Mesothelial cell of epicardium (in vitro differentiated cells): ENCODE data around the gene AOC3. TPM values are rescaled to one million over a fixed set of nuclear protein-coding genes. Genes with fewer than 3 reads are reported as not detected.
"Not testable (repeated sequence)": the region's sequence is repeated elsewhere in the genome, so short reads cannot be mapped to it uniquely, and the experiment has no call there.

Experiments used
- DNase-seq, 2 experiments: peaks; one replicate each; pipeline ENCODE4 v3.0.0; 2021; ENCODE audit warnings: low spot score in 2 of 2; ENCODE audit not compliant: unreplicated experiment in 2 of 2
- H3K27ac Mint-ChIP-seq: 2 replicates; pipeline ENCODE4 v1.8.0; 2021; ENCODE audit warnings: mixed read lengths
- H3K27me3 Mint-ChIP-seq: 2 replicates; pipeline ENCODE4 v1.8.0; 2021; ENCODE audit warnings: low read depth, mixed read lengths
- H3K36me3 Mint-ChIP-seq: 2 replicates; pipeline ENCODE4 v1.8.0; 2021; ENCODE audit warnings: mixed read lengths
- H3K4me1 Mint-ChIP-seq: 2 replicates; pipeline ENCODE4 v1.8.0; 2021; ENCODE audit warnings: mixed read lengths
- H3K4me3 Mint-ChIP-seq: 2 replicates; pipeline ENCODE4 v1.8.0; 2021; ENCODE audit warnings: mild to moderate bottlenecking, moderate library complexity, mixed read lengths
- H3K9me3 Mint-ChIP-seq: 2 replicates; pipeline ENCODE4 v1.8.0; 2021; ENCODE audit warnings: mixed read lengths
- total RNA-seq: library from RNA; stranded (reverse); gene quantifications from 3 replicates; pipeline ENCODE4 v1.2.1, GENCODE V29; 2021
- TF ChIP-seq, protein P1 (sequence below): fragments of 200-600 bp; sonication (generic); IDR thresholded peaks from one replicate; pipeline ENCODE4 v1.5.0; 2021; ENCODE audit warnings: antibody characterized with exemption; ENCODE audit not compliant: unreplicated experiment

The AOC3 gene
- total RNA-seq, 1 donor from 2014 or later, result 1.5 TPM

DNA sequence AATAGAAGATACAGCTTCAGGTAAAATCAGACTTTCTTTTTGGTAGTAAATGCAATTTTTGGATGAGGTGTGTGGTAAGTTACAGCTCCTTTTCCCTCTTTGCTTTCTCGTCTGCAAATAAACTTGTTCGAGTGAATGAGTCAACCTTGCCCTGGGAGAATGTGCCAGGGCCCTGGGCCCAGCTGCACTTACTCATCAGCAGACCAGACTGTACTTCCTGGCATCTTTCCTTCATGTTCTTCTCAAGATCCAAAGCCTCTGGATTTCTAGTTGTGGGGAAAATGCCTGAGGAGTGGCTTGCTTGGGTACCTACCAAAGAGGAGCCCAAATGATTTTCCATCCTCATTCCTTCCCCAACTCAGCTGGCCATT, 44.2 kb downstream of the AOC3 start:
- Mint-ChIP-seq H3K9me3 (no peaks in the 10 kb centered on the region), H3K4me3 (no peak overlapping the region), H3K4me1 (no peaks in the 10 kb centered on the region), H3K36me3 (no peaks in the 10 kb centered on the region), H3K27me3 (peaks cover 24% of the 10 kb centered on the region), H3K27ac (no peak overlapping the region)
- TF ChIP-seq, protein P1, sequence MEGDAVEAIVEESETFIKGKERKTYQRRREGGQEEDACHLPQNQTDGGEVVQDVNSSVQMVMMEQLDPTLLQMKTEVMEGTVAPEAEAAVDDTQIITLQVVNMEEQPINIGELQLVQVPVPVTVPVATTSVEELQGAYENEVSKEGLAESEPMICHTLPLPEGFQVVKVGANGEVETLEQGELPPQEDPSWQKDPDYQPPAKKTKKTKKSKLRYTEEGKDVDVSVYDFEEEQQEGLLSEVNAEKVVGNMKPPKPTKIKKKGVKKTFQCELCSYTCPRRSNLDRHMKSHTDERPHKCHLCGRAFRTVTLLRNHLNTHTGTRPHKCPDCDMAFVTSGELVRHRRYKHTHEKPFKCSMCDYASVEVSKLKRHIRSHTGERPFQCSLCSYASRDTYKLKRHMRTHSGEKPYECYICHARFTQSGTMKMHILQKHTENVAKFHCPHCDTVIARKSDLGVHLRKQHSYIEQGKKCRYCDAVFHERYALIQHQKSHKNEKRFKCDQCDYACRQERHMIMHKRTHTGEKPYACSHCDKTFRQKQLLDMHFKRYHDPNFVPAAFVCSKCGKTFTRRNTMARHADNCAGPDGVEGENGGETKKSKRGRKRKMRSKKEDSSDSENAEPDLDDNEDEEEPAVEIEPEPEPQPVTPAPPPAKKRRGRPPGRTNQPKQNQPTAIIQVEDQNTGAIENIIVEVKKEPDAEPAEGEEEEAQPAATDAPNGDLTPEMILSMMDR, result no peak
- DNase-seq, result no peak

DNA sequence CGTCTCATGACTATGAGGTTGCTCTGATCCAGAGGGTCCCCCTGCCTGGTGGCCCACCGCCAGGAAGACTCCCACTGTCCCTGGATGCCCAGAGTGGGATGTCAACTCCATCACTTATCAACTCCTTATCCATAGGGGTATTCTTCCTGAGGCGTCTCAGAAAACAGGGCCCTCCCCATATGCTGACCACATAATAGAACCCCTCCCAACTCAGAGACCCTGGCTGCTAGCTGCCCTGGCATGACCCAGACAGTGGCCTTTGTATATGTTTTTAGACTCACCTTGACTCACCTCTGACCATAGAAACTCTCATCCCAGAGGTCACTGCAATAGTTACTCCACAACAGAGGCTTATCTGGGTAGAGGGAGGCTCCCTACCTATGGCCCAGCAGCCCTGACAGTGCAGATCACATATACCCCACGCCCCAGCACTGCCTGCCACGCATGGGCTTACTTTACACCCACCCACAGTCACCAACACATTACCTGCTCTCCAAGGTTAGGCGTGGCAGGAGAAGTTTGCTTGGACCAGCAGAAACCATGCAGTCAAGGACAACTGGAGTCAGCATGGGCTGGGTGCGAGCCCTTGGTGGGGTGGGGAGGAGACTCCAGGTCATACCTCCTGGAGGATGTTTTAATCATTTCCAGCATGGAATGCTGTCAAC, 47.3 kb downstream of the AOC3 start:
- Mint-ChIP-seq H3K27me3 (peaks cover 35% of the 10 kb centered on the region), H3K9me3 (no peaks in the 10 kb centered on the region), H3K27ac (no peak overlapping the region), H3K4me3 (no peak overlapping the region), H3K36me3 (no peaks in the 10 kb centered on the region), H3K4me1 (no peaks in the 10 kb centered on the region)
- no peak for DNase-seq
- TF ChIP-seq, protein P1, result no peak

GRCh38 chr17:42899981-42900380, 49.0 kb downstream of the AOC3 start:
- H3K9me3 Mint-ChIP-seq, H3K36me3 Mint-ChIP-seq, H3K4me3 Mint-ChIP-seq, DNase-seq, H3K4me1 Mint-ChIP-seq, H3K27ac Mint-ChIP-seq: not testable (repeated sequence)
- H3K27me3 Mint-ChIP-seq, result peaks cover 22% of the 10 kb centered on the region

DNA sequence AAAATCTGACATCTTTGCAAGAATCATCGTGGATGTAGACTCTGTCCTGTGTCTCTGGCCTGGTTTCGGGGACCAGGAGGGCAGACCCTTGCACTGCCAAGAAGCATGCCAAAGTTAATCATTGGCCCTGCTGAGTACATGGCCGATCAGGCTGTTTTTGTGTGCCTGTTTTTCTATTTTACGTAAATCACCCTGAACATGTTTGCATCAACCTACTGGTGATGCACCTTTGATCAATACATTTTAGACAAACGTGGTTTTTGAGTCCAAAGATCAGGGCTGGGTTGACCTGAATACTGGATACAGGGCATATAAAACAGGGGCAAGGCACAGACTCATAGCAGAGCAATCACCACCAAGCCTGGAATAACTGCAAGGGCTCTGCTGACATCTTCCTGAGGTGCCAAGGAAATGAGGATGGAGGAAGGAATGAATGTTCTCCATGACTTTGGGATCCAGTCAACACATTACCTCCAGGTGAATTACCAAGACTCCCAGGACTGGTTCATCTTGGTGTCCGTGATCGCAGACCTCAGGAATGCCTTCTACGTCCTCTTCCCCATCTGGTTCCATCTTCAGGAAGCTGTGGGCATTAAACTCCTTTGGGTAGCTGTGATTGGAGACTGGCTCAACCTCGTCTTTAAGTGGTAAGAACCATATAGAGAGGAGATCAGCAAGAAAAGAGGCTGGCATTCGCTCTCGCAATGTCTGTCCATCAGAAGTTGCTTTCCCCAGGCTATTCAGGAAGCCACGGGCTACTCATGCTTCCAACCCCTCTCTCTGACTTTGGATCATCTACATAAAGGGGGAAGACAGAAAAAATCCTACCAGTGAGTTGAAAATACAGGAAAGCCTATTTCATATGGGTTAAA, 49.7 kb downstream of the AOC3 start, which contains the start of gene G6PC1:
TSS of gene G6PC1 (plus strand) at position 340 of the 872 bp plus-strand sequence. CDS start at position 418, 78 bp downstream.
- DNase-seq, result no peak
- H3K4me1 Mint-ChIP-seq, result no peaks in the 10 kb centered on the region
- H3K9me3 Mint-ChIP-seq, result no peaks in the 10 kb centered on the region
- H3K4me3 Mint-ChIP-seq, result no peak within 1 kb of the TSS
- no peaks in the 10 kb centered on the region for H3K36me3 Mint-ChIP-seq
- no peak within 1 kb of the TSS for H3K27ac Mint-ChIP-seq
- TF ChIP-seq, protein P1, result no peak
- H3K27me3 Mint-ChIP-seq, result peaks cover 21% of the 10 kb centered on the region

DNA sequence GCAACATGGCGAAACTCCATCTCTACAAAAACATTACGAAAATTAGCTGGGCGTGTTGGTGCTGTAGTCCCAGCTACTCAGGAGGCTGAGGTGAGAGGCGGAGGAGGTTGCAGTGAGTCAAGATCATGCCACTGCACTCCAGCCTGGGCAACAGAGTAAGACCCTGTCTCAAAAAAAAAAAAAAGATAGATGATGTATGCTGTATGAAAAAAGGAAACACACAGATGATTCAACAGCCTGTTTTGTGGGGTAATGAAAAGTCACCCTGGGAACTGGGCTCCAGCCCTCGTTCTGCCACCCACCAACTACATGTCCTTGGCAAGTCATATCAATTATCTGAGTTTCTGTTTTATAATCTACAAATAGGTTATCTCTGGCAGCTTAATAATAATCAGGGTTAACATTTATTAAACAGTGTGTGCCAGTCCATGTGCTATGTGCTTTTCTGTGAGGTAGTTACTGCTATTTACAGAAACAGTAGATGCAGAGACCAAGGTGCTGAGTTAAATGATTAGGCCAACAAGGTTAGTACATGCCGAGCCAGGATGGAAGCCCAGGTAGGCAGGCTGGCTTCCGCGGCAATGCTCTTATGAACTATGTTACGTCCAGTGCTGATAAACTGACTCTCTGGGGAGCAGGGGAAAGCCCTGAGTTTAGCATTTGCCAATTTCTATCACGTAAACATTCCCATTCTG, 50.7 kb downstream of the AOC3 start:
- no peak for DNase-seq
- no peak overlapping the region for H3K4me3 Mint-ChIP-seq
- TF ChIP-seq, protein P1, result no peak
- peaks cover 27% of the 10 kb centered on the region for H3K27me3 Mint-ChIP-seq
- H3K27ac Mint-ChIP-seq, result no peak overlapping the region
- no peaks in the 10 kb centered on the region for H3K4me1 Mint-ChIP-seq
- no peaks in the 10 kb centered on the region for H3K36me3 Mint-ChIP-seq
- H3K9me3 Mint-ChIP-seq, result no peaks in the 10 kb centered on the region

DNA sequence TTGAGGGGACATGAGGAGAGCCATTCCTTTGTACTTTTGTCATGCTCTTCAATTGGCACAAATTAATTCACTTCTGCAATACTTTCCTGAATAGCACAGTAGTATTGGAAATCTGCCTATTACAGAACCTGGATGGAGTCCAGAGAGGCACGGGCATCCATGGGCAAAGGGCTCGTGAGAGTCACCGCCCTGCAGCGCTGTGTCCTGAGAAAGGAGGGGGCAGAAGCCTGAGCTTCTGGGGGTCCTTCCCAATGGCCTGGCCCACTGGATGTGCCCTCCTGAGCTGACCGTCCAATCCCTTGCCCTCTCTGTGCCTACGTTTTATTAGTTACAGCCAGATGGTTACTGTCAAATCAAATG, 53.1 kb downstream of the AOC3 start:
- H3K27ac Mint-ChIP-seq, result no peak overlapping the region
- TF ChIP-seq, protein P1, result no peak
- DNase-seq, result no peak
- peaks cover under 1% of the 10 kb centered on the region for H3K4me1 Mint-ChIP-seq
- H3K36me3 Mint-ChIP-seq, result no peaks in the 10 kb centered on the region
- no peak overlapping the region for H3K4me3 Mint-ChIP-seq
- peaks cover 39% of the 10 kb centered on the region for H3K27me3 Mint-ChIP-seq
- H3K9me3 Mint-ChIP-seq, result no peaks in the 10 kb centered on the region
